ENCODE data around the gene SH3PXD2B.
"Not testable (repeated sequence)": the region's sequence is repeated elsewhere in the genome, so short reads cannot be mapped to it uniquely, and the experiment has no call there.

The SH3PXD2B gene

GRCh38 chr5:172485511-172486202, 31.3 kb upstream of the SH3PXD2B start:
- no peak for DNase-seq

- no peak for DNase-seq
These were observed 30.3 kb upstream of the SH3PXD2B start for GRCh38 chr5:172484664-172485063.

- DNase-seq: no peak
These were observed 28.1 kb upstream of the SH3PXD2B start for GRCh38 chr5:172482156-172483020.

- no peak for DNase-seq
These were observed 26.9 kb upstream of the SH3PXD2B start for GRCh38 chr5:172481011-172481800.

GRCh38 chr5:172479784-172480115, 25.4 kb upstream of the SH3PXD2B start:
- DNase-seq: no peak

- DNase-seq: peak in 4 of 5 donors; percentile 19 to 57 (median 28)
These were observed 24.9 kb upstream of the SH3PXD2B start for GRCh38 chr5:172479034-172479783.

GRCh38 chr5:172478695-172479033, 24.3 kb upstream of the SH3PXD2B start:
- DNase-seq: not testable (repeated sequence)

- no peak for DNase-seq
These were observed 23.9 kb upstream of the SH3PXD2B start for GRCh38 chr5:172478256-172478655.

- no peak for DNase-seq
These were observed 23.1 kb upstream of the SH3PXD2B start for GRCh38 chr5:172477466-172477865.

GRCh38 chr5:172474293-172474692, 20.0 kb upstream of the SH3PXD2B start:
- DNase-seq: no peak

- no peak for DNase-seq
These were observed 19.1 kb upstream of the SH3PXD2B start for GRCh38 chr5:172473427-172473826.

GRCh38 chr5:172469697-172470096, 15.4 kb upstream of the SH3PXD2B start:
- DNase-seq: no peak

- DNase-seq: no peak
These were observed 11.7 kb upstream of the SH3PXD2B start for GRCh38 chr5:172466062-172466461.

GRCh38 chr5:172463031-172463430, 8.7 kb upstream of the SH3PXD2B start:
- DNase-seq: no peak

- DNase-seq: no peak
These were observed 5.4 kb upstream of the SH3PXD2B start for GRCh38 chr5:172459783-172460165.

GRCh38 chr5:172458976-172459782, 4.9 kb upstream of the SH3PXD2B start:
- no peak for DNase-seq

- no peak for DNase-seq
These were observed 1.9 kb upstream of the SH3PXD2B start for GRCh38 chr5:172456076-172456722.

- no peak for DNase-seq
These were observed 1.3 kb upstream of the SH3PXD2B start for GRCh38 chr5:172455511-172456061.

GRCh38 chr5:172455087-172455381, 709 bp upstream of the SH3PXD2B start:
- DNase-seq: no peak

GRCh38 chr5:172453986-172454357, 353 bp downstream of the SH3PXD2B start:
- DNase-seq: no peak

Measured in T-helper 1 cell (primary cell).